Caco-2 (cell line): ENCODE results near the gene LPAR1. TPM values are rescaled to one million over a fixed set of nuclear protein-coding genes. Genes with fewer than 3 reads are reported as not detected.

Experiments used
- BruUV-seq: library from RNA; stranded (reverse); fragments of 400-500 nt; replicated peaks from 2 replicates; lab custom pipeline; 2021; lab: Mats Ljungman, UMichigan
- CTCF ChIA-PET: fragments of 300-600 bp; sonication (Branson Sonifier 250); formaldehyde crosslinking; loops from one replicate; lab custom pipeline; 2022; ENCODE audit warnings: antibody characterized with exemption; lab: Charles Lee
- POLR2A ChIA-PET: fragments of 300-600 bp; sonication (Branson Sonifier 250); formaldehyde crosslinking; loops from one replicate; lab custom pipeline; 2022; ENCODE audit warnings: antibody characterized with exemption; lab: Charles Lee
- DNase-seq, 2 experiments: peaks; one replicate each; pipeline versions ENCODE4 v3.0.0 to v3.0.0-alpha.2; 2020 to 2022
- H3K27me3 ChIP-seq: replicated peaks from 2 replicates; pipeline ENCODE4 v1.6.0; 2011; ENCODE audit warnings: low read length; ENCODE audit not compliant: control insufficient read depth, insufficient read depth
- H3K36me3 ChIP-seq: 2 replicates; pipeline ENCODE4 v1.5.1; 2011; ENCODE audit warnings: low read length; ENCODE audit not compliant: control insufficient read depth, insufficient read depth
- H3K4me1 ChIP-seq: fragments of 250-450 bp; sonication (Bioruptor Pico); 2 replicates; pipeline ENCODE4 v1.5.1; 2020; ENCODE audit warnings: mild to moderate bottlenecking
- H3K4me3 ChIP-seq: 2 replicates; pipeline ENCODE4 v1.5.1; 2011; ENCODE audit warnings: low read depth, mild to moderate bottlenecking, control low read depth, low read length
- H3K9me3 ChIP-seq: fragments of 250-450 bp; sonication (Bioruptor Pico); 2 replicates; pipeline ENCODE4 v1.5.1; 2020; ENCODE audit warnings: mild to moderate bottlenecking, moderate library complexity
- H3K27ac Mint-ChIP-seq: one replicate; pipeline ENCODE4 v1.8.0; 2022; ENCODE audit warnings: mixed read lengths; ENCODE audit not compliant: unreplicated experiment
- H3K27me3 Mint-ChIP-seq: one replicate; pipeline ENCODE4 v1.8.0; 2022; ENCODE audit warnings: mixed read lengths; ENCODE audit not compliant: insufficient read depth, unreplicated experiment
- H3K36me3 Mint-ChIP-seq: one replicate; pipeline ENCODE4 v1.8.0; 2022; ENCODE audit warnings: mild to moderate bottlenecking, mixed read lengths; ENCODE audit not compliant: insufficient read depth, unreplicated experiment
- H3K4me1 Mint-ChIP-seq: one replicate; pipeline ENCODE4 v1.8.0; 2022; ENCODE audit warnings: low read depth, mixed read lengths; ENCODE audit not compliant: unreplicated experiment
- H3K4me3 Mint-ChIP-seq: one replicate; pipeline ENCODE4 v1.8.0; 2022; ENCODE audit warnings: mild to moderate bottlenecking, moderate library complexity, mixed read lengths; ENCODE audit not compliant: unreplicated experiment
- H3K9me3 Mint-ChIP-seq: one replicate; pipeline ENCODE4 v1.8.0; 2022; ENCODE audit warnings: mixed read lengths; ENCODE audit not compliant: unreplicated experiment
- intact Hi-C: fragments of 100-400 bp; cut with micrococcal nuclease; formaldehyde crosslinking; loops from one replicate; pipeline ENCODE4 v1.10.0; 2022; ENCODE audit not compliant: unreplicated experiment
- total RNA-seq: library from RNA; stranded (reverse); gene quantifications from 2 replicates; pipeline ENCODE4 v1.2.3, GENCODE V29; 2022
- TF ChIP-seq, protein P1 (sequence below), 2 experiments: fragments of 200-600 bp in 1 of 2; IDR thresholded peaks; 1 replicate in 1 of 2; 2 replicates in 1 of 2; pipeline versions ENCODE4 v1.5.1 to v1.8.0; 2011 to 2022; ENCODE audit warnings: antibody characterized with exemption in 1 of 2, control low read depth in 1 of 2, inconsistent platforms in 1 of 2, low read depth in 1 of 2, low read length in 1 of 2, mild to moderate bottlenecking in 1 of 2, moderate library complexity in 1 of 2; ENCODE audit not compliant: insufficient read depth in 1 of 2, severe bottlenecking in 1 of 2, unreplicated experiment in 1 of 2

The LPAR1 gene
- total RNA-seq, 1 experiment from 2014 or later: 20.3 TPM

DNA sequence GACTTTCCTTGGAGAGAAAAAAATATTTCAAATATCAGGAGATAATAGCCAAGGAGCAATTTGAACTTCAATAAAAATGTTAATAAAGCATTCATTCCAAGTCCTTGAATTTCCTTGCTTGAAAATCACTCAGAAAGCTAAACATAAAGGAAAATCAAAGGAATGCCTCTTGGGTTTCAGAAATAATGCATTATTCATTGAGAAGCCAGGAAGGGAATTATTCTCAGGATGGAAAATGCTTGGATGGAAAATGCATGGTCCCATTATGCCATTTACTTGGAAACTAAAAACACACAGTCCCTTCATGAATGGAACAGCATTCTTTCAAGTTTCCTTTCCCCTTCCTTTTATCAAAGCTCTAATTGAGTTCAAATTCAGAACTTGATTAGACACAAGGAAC lies 160.9 kb downstream of the LPAR1 start:
- H3K36me3 ChIP-seq: no peaks in the 10 kb centered on the region
- Mint-ChIP-seq H3K9me3 (no peaks in the 10 kb centered on the region), H3K4me1 (no peaks in the 10 kb centered on the region), H3K27me3 (no peaks in the 10 kb centered on the region), H3K4me3 (no peak overlapping the region), H3K27ac (no peak overlapping the region), H3K36me3 (peaks cover 11% of the 10 kb centered on the region)
- no peaks in the 10 kb centered on the region for H3K4me1 ChIP-seq
- no peak for DNase-seq
- POLR2A ChIA-PET: no interaction called here
- BruUV-seq: no TSS peak
- intact Hi-C loops: no loop called here
- TF ChIP-seq, protein P1, sequence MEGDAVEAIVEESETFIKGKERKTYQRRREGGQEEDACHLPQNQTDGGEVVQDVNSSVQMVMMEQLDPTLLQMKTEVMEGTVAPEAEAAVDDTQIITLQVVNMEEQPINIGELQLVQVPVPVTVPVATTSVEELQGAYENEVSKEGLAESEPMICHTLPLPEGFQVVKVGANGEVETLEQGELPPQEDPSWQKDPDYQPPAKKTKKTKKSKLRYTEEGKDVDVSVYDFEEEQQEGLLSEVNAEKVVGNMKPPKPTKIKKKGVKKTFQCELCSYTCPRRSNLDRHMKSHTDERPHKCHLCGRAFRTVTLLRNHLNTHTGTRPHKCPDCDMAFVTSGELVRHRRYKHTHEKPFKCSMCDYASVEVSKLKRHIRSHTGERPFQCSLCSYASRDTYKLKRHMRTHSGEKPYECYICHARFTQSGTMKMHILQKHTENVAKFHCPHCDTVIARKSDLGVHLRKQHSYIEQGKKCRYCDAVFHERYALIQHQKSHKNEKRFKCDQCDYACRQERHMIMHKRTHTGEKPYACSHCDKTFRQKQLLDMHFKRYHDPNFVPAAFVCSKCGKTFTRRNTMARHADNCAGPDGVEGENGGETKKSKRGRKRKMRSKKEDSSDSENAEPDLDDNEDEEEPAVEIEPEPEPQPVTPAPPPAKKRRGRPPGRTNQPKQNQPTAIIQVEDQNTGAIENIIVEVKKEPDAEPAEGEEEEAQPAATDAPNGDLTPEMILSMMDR (IDR thresholded peaks at IDR 0.05; ENCODE audit: insufficient read depth in 1 of 2, low read depth in 1 of 2, low read length in 1 of 2, severe bottlenecking in 1 of 2, unreplicated experiment in 1 of 2): no peak
- H3K27me3 ChIP-seq: no peaks in the 10 kb centered on the region
- CTCF ChIA-PET: no interaction called here
- H3K9me3 ChIP-seq: no peaks in the 10 kb centered on the region
- no peak overlapping the region for H3K4me3 ChIP-seq

DNA sequence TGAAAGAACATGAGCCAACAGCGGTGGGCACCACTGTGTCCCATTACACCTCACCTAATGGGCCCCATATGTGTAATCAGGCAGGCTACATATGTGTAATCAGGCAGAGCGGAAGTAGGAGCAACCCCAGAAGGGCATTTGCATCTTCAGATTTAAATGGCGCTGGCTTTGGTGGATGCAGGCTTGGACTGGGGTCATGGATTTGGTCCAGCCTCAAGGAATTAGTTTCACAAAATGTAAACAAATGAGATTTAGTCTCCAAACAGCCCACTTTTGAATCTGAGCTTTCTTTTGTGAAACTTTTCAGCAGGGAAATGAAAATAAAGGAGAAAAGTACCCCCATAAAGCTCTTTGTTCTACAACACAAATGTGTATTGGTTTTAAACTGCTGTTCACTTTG lies 161.3 kb downstream of the LPAR1 start:
- Histone ChIP-seq H3K4me1 (no peaks in the 10 kb centered on the region), H3K36me3 (no peaks in the 10 kb centered on the region), H3K4me3 (no peak overlapping the region), H3K9me3 (no peaks in the 10 kb centered on the region), H3K27me3 (no peaks in the 10 kb centered on the region)
- BruUV-seq: no TSS peak
- Mint-ChIP-seq H3K27ac (no peak overlapping the region), H3K27me3 (no peaks in the 10 kb centered on the region), H3K4me3 (no peak overlapping the region), H3K9me3 (no peaks in the 10 kb centered on the region), H3K4me1 (no peaks in the 10 kb centered on the region), H3K36me3 (peaks cover 11% of the 10 kb centered on the region)
- ChIA-PET POLR2A (no interaction called here), CTCF (no interaction called here)
- intact Hi-C loops: no loop called here
- TF ChIP-seq, protein P1 (IDR thresholded peaks at IDR 0.05; ENCODE audit: insufficient read depth in 1 of 2, low read depth in 1 of 2, low read length in 1 of 2, severe bottlenecking in 1 of 2, unreplicated experiment in 1 of 2): no peak
- no peak for DNase-seq

DNA sequence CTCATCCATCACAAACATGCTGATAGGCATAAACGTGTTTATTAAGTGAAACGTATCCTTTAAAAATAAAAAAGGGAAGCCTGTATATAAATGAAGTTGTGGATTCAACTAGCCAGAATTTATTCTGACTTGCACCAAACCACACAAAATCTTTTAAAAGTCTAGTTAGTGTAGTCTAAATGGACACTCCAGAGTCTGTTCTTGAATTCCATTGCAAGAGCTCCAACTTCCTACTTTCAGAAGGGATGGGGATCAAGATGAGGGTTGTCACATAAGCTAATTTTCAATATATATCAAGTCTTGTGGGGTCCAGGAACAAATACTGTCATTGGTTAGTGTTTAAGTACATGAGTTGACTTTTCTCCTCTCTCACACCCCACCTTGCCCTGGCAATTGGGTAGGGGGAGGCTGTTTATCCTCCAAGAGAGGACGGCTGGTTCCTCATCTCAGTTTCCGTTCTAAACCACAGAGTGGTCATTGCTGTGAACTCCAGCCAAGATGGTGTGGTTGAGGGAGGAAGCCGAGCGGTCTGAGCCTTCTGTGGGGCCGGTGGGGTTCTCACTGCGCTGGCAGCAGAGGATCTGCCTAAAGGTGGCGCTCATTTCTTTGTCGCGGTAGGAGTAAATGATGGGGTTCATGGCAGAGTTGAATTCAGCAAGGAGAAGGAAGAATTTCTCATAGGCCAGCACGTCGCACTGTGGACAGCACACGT lies 163.2 kb downstream of the LPAR1 start:
- no peaks in the 10 kb centered on the region for H3K9me3 Mint-ChIP-seq

More for the DNA sequence above, 163.2 kb downstream of the LPAR1 start:
- TSS peak; percentile 35 for BruUV-seq
- no peaks in the 10 kb centered on the region for H3K9me3 ChIP-seq
- no peaks in the 10 kb centered on the region for H3K27me3 Mint-ChIP-seq
- ChIA-PET CTCF (no interaction called here), POLR2A (no interaction called here)
- H3K27ac Mint-ChIP-seq: no peak overlapping the region
- no peaks in the 10 kb centered on the region for H3K27me3 ChIP-seq
- H3K4me1 ChIP-seq: no peaks in the 10 kb centered on the region
- TF ChIP-seq, protein P1 (IDR thresholded peaks at IDR 0.05; ENCODE audit: insufficient read depth in 1 of 2, low read depth in 1 of 2, low read length in 1 of 2, severe bottlenecking in 1 of 2, unreplicated experiment in 1 of 2): no peak
- no peaks in the 10 kb centered on the region for H3K36me3 ChIP-seq
- H3K4me3 Mint-ChIP-seq: no peak overlapping the region
- H3K4me1 Mint-ChIP-seq: no peaks in the 10 kb centered on the region
- no peak overlapping the region for H3K4me3 ChIP-seq
- intact Hi-C loops: no loop called here
- DNase-seq: no peak
- H3K36me3 Mint-ChIP-seq: peaks cover 11% of the 10 kb centered on the region
